GM23248 (cell line): ENCODE results near the gene SKAP1. TPM values are rescaled to one million over a fixed set of nuclear protein-coding genes. Genes with fewer than 3 reads are reported as not detected.
A peak's percentile ranks its signal among the peaks of the same experiment; 100 is the strongest.

Experiments
- DNase-seq: peaks from one replicate; pipeline ENCODE4 v3.0.0-alpha.2; 2015
- H2AFZ ChIP-seq: fragments of 200-600 bp; sonication (generic); 2 replicates; pipeline ENCODE4 v1.6.1; 2016; ENCODE audit warnings: antibody characterized with exemption
- H3F3A ChIP-seq: fragments of 200-600 bp; sonication (generic); 2 replicates; pipeline ENCODE4 v1.6.1; 2016; ENCODE audit warnings: mild to moderate bottlenecking, antibody characterized with exemption, mixed run types; ENCODE audit not compliant: insufficient read depth
- H3K27ac ChIP-seq: fragments of 200-600 bp; sonication (generic); 2 replicates; pipeline ENCODE4 v1.5.1; 2016; ENCODE audit warnings: mild to moderate bottlenecking
- H3K27me3 ChIP-seq: fragments of 200-600 bp; sonication (generic); replicated peaks from 2 replicates; pipeline ENCODE4 v1.6.1; 2016; ENCODE audit warnings: mild to moderate bottlenecking; ENCODE audit not compliant: insufficient read depth
- H3K36me3 ChIP-seq: fragments of 200-600 bp; sonication (generic); 2 replicates; pipeline ENCODE4 v1.6.1; 2016; ENCODE audit warnings: low read depth, mild to moderate bottlenecking
- H3K4me1 ChIP-seq: fragments of 200-600 bp; sonication (generic); 2 replicates; pipeline ENCODE4 v1.6.1; 2016; ENCODE audit warnings: mild to moderate bottlenecking; ENCODE audit not compliant: insufficient read depth
- H3K4me2 ChIP-seq: fragments of 200-600 bp; sonication (generic); one replicate; pipeline ENCODE4 v1.6.1; 2016; ENCODE audit warnings: mild to moderate bottlenecking; ENCODE audit not compliant: unreplicated experiment
- H3K4me3 ChIP-seq: fragments of 200-600 bp; sonication (generic); 2 replicates; pipeline ENCODE4 v1.5.1; 2016; ENCODE audit warnings: mild to moderate bottlenecking
- H3K79me2 ChIP-seq: fragments of 200-600 bp; sonication (generic); 2 replicates; pipeline ENCODE4 v1.6.1; 2016; ENCODE audit warnings: mild to moderate bottlenecking; ENCODE audit not compliant: insufficient read depth
- H3K9ac ChIP-seq: fragments of 200-600 bp; sonication (generic); 2 replicates; pipeline ENCODE4 v1.6.1; 2016; ENCODE audit warnings: mild to moderate bottlenecking
- H3K9me2 ChIP-seq: fragments of 200-600 bp; sonication (generic); 2 replicates; pipeline ENCODE4 v1.6.1; 2016; ENCODE audit warnings: mixed run types, mild to moderate bottlenecking, moderate library complexity; ENCODE audit not compliant: insufficient read depth
- H3K9me3 ChIP-seq: fragments of 200-600 bp; sonication (generic); one replicate; pipeline ENCODE4 v1.6.1; 2017; ENCODE audit warnings: low read depth
- H4K20me1 ChIP-seq: fragments of 200-600 bp; sonication (generic); 2 replicates; pipeline ENCODE4 v1.6.0; 2016; ENCODE audit not compliant: insufficient read depth
- EZH2 ChIP-seq: fragments of 200-600 bp; sonication (generic); IDR thresholded peaks from 2 replicates; pipeline ENCODE4 v1.6.1; 2018; ENCODE audit warnings: antibody characterized with exemption, mild to moderate bottlenecking; ENCODE audit not compliant: insufficient read depth, poor library complexity, severe bottlenecking
- EZH2phosphoT487 ChIP-seq: fragments of 200-600 bp; sonication (generic); IDR thresholded peaks from 2 replicates; pipeline ENCODE4 v1.6.1; 2018; ENCODE audit warnings: antibody characterized with exemption, moderate library complexity, mild to moderate bottlenecking, low read depth; ENCODE audit not compliant: insufficient read depth
- WGBS, 2 experiments: methylation state at CpG; one replicate each; pipeline ENCODE4 v1.1.6; 2015 to 2017; ENCODE audit warnings: low lambda C conversion rate in 2 of 2, low coverage in 1 of 2; ENCODE audit errors: missing lambda C conversion rate in 2 of 2; 5-methylcytosine and 5-hydroxymethylcytosine counted together
- in situ Hi-C: fragments of 300-500 bp; cut with MboI; formaldehyde crosslinking; loops from 2 replicates; pipeline ENCODE4 v1.15.0; 2020
- polyA plus RNA-seq: library from polyadenylated mRNA; unstranded; fragments of >200 nt; fragmentation: Nextera tagmentation; extraction: Ambion mirVana; gene quantifications from 2 replicates; pipeline ENCODE4 v1.2.1, GENCODE V29; 2016
- total RNA-seq: library from RNA; depleted of rRNA; stranded (reverse); fragments of >200 nt; shearing (Covaris generic); gene quantifications from 2 replicates; pipeline ENCODE4 v1.2.3, GENCODE V29; 2014

The SKAP1 gene
- total and polyA plus RNA-seq, 2 experiments from 2014 or later, result not detected

- H3K4me2 ChIP-seq, result no peak overlapping the region
- in situ Hi-C loops, result no loop called here
- no peak for TF ChIP-seq EZH2
- TF ChIP-seq EZH2phosphoT487, result no peak
- no peak overlapping the region for H3K9ac ChIP-seq
- H3K4me1 ChIP-seq, result peaks cover 4% of the 10 kb centered on the region
- H3K79me2 ChIP-seq, result no peaks in the 10 kb centered on the region
- WGBS, 2 experiments, result 50 to 52% methylated on average over 2 of the region's 2 CpGs
- H3F3A ChIP-seq, result peaks cover 3% of the 10 kb centered on the region; the same call in 1 of the 2 replicates
- no peaks in the 10 kb centered on the region for H3K9me3 ChIP-seq
- H2AFZ ChIP-seq, result no peak overlapping the region
- no peaks in the 10 kb centered on the region for H3K36me3 ChIP-seq
- H3K27ac ChIP-seq, result no peak overlapping the region
- no peaks in the 10 kb centered on the region for H4K20me1 ChIP-seq
- H3K4me3 ChIP-seq, result no peak overlapping the region
- DNase-seq, result peak; percentile 4
- peaks cover 14% of the 10 kb centered on the region; the same call in 1 of the 2 replicates for H3K27me3 ChIP-seq
- no peaks in the 10 kb centered on the region for H3K9me2 ChIP-seq
Observed at GRCh38 chr17:48270899-48271298, 159.1 kb downstream of the SKAP1 start.

GRCh38 chr17:48269209-48269608 lies 160.8 kb downstream of the SKAP1 start:
- no peak overlapping the region for H3K4me2 ChIP-seq
- no peak overlapping the region for H3K4me3 ChIP-seq
- H3K27ac ChIP-seq, result no peak overlapping the region
- H3K9ac ChIP-seq, result no peak overlapping the region
- WGBS, 2 experiments, result 89 to 97% methylated on average over 1 of the region's 1 CpG
- no peaks in the 10 kb centered on the region for H3K27me3 ChIP-seq
- H3K4me1 ChIP-seq, result peaks cover 21% of the 10 kb centered on the region
- no peaks in the 10 kb centered on the region for H3K9me2 ChIP-seq
- H3K9me3 ChIP-seq, result no peaks in the 10 kb centered on the region
- H3F3A ChIP-seq, result peaks cover 19% of the 10 kb centered on the region
- no peaks in the 10 kb centered on the region for H3K79me2 ChIP-seq
- no peaks in the 10 kb centered on the region for H3K36me3 ChIP-seq
- no peak overlapping the region for H2AFZ ChIP-seq
- no peak for DNase-seq
- H4K20me1 ChIP-seq, result no peaks in the 10 kb centered on the region
- TF ChIP-seq EZH2phosphoT487 (no peak), EZH2 (no peak)
- in situ Hi-C loops, result no loop called here

- Histone ChIP-seq H3K9me3 (no peaks in the 10 kb centered on the region), H3K36me3 (no peaks in the 10 kb centered on the region), H3F3A (peaks cover 20% of the 10 kb centered on the region), H4K20me1 (no peaks in the 10 kb centered on the region), H3K9ac (no peak overlapping the region), H3K4me2 (no peak overlapping the region), H3K9me2 (no peaks in the 10 kb centered on the region), H3K27me3 (no peaks in the 10 kb centered on the region), H3K4me3 (no peak overlapping the region), H3K27ac (no peak overlapping the region), H3K4me1 (peaks cover 22% of the 10 kb centered on the region), H3K79me2 (no peaks in the 10 kb centered on the region), H2AFZ (no peak overlapping the region)
- 89 to 92% methylated on average over 8 of the region's 8 CpGs for WGBS, 2 experiments
- no peak for TF ChIP-seq EZH2phosphoT487
- TF ChIP-seq EZH2, result no peak
- no peak for DNase-seq
- in situ Hi-C loops, result no loop called here
Observed at GRCh38 chr17:48263731-48264035, 166.3 kb downstream of the SKAP1 start.

GRCh38 chr17:48262982-48263730 lies 166.9 kb downstream of the SKAP1 start:
- Histone ChIP-seq H3K4me2 (no peak overlapping the region), H3F3A (peaks cover 20% of the 10 kb centered on the region), H3K9me3 (no peaks in the 10 kb centered on the region), H3K27me3 (no peaks in the 10 kb centered on the region), H3K79me2 (no peaks in the 10 kb centered on the region), H3K27ac (no peak overlapping the region), H3K36me3 (no peaks in the 10 kb centered on the region), H2AFZ (no peak overlapping the region), H3K9ac (no peak overlapping the region), H4K20me1 (no peaks in the 10 kb centered on the region), H3K4me1 (peaks cover 22% of the 10 kb centered on the region), H3K4me3 (no peak overlapping the region), H3K9me2 (no peaks in the 10 kb centered on the region)
- TF ChIP-seq EZH2phosphoT487 (no peak), EZH2 (no peak)
- peak; percentile 33 for DNase-seq
- in situ Hi-C loops, result no loop called here
- 59 to 64% methylated on average over 2 of the region's 2 CpGs for WGBS, 2 experiments
